ENCODE data around the gene STAM.

DNA sequence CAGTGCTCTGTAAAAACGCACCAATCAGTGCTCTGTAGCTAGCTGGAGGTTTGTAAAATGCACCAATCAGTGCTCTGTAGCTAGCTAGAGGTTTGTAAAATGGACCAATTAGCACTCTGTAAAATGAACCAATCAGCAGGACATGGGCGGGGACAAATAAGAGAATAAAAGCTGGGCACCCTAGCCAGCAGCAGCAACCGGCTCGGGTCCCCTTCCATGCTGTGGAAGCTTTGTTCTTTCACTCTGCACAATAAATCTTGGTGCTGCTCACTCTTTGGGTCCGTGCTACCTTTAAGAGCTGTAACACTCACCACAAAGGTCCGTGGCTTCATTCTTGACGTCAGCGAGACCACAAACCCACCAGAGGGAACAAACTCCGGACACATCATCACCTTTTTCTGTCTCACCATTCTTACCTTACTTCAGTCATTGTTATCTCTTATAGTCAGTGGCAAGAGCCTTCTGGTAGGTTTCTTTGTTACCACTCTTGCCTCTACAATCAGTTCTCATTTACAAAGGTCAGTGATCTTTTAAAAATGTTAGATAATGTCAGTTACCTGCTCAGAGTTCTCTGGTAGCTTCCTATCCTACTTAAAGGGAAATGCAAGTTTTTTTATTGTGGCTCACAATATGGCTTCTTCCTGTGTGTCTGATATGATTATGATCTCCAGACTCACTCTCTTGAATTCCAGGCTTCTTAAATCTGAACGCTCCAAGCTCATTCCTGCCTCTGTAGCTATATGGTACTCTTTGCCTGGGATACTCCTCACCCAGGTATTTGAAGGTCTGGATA lies 4.5 kb downstream of the STAM start:
- no peak for TF ChIP-seq EZH2 (IDR thresholded peaks at IDR 0.05; ENCODE audit: borderline replicate concordance, low read depth, low read length, severe bottlenecking)
- TF ChIP-seq FOS (IDR thresholded peaks at IDR 0.05; ENCODE audit: borderline replicate concordance, insufficient read depth, low read length) = no peak
